Measurements from ENCODE around the gene PGAP6. TPM values are rescaled to one million over a fixed set of nuclear protein-coding genes. Genes with fewer than 3 reads are reported as not detected.

PGAP6 gene
- total and polyA plus RNA-seq, 2 of the 13 experiments (the other 11 are each of a cell fraction or from before 2014, with no cell fraction given), result 52.7 to 136 TPM

DNA sequence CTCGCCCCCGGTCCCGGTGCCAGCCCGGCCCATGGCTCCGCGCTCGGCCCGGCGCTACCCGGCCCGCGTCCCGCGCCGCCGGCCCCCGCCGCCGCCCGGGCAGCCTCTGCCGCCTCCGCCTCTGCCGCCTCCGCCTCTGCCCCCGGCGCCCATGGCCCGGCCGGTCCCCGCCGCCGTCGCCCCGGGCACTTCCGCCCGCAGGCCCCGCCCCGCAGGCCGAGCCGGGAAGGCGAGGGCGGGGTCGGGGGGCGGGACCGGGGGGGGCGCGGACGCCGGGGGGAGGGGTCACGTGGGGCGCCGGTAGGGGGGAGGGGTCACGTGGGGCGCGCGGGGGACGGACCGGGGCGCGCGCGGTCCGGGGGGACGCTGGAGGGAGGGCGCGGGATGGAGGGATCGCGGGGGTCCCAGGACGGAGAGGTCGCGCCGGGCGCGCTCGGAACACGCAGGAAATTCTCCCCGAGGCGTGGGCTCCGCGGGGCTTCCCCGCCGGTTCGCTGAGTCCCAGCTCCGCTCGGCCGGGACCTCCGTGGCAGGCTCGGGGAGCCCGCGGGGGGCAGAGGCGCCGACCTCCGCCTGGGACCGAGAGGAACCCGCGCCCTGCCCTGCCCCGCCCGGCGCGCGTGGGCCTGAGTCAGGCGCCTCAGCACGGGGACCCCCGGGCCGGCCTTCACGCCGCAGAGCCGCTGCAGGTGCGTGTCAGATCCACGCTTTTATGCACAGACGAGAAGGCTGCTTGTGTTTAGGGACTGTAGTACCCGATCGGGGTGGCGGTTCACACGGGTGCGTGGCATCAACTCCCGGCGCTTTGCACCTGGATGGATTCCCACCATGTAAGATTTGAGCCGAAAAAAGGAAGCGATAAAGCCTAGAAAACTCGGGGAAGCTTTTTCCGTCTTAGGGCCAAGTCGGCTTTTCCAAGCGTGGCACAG lies at the start of gene PGAP6 (continued):
- TF ChIP-seq, protein P1, sequence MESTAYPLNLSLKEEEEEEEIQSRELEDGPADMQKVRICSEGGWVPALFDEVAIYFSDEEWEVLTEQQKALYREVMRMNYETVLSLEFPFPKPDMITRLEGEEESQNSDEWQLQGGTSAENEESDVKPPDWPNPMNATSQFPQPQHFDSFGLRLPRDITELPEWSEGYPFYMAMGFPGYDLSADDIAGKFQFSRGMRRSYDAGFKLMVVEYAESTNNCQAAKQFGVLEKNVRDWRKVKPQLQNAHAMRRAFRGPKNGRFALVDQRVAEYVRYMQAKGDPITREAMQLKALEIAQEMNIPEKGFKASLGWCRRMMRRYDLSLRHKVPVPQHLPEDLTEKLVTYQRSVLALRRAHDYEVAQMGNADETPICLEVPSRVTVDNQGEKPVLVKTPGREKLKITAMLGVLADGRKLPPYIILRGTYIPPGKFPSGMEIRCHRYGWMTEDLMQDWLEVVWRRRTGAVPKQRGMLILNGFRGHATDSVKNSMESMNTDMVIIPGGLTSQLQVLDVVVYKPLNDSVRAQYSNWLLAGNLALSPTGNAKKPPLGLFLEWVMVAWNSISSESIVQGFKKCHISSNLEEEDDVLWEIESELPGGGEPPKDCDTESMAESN (CRISPR knock-in tag; conservative IDR thresholded peaks at IDR 0.05), result no peak
- TF ChIP-seq ZNF891 (CRISPR knock-in tag; IDR thresholded peaks at IDR 0.05), result peak; percentile 35; the same call in 1 of the 2 replicates

DNA sequence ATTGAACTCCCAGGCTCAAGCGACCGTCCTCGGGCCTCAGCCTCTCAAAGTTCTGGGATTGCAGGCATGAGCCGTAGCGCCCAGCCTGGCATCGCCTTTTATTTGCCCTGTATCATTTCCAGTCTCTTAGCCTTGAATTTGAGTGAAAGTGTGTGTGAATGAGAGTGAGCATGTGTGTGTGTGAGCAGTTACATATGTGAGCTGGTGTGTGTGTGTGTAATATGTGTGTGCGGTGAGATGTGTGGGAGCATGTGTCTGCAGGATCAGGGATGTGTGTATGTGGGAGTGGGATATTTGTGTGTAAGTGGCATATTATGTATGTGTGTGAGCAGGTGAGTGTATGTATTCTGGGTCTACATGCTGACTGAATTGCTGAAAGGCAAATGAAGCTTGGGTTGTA lies 49.1 kb upstream of the PGAP6 start:
- TF ChIP-seq, protein P2, sequence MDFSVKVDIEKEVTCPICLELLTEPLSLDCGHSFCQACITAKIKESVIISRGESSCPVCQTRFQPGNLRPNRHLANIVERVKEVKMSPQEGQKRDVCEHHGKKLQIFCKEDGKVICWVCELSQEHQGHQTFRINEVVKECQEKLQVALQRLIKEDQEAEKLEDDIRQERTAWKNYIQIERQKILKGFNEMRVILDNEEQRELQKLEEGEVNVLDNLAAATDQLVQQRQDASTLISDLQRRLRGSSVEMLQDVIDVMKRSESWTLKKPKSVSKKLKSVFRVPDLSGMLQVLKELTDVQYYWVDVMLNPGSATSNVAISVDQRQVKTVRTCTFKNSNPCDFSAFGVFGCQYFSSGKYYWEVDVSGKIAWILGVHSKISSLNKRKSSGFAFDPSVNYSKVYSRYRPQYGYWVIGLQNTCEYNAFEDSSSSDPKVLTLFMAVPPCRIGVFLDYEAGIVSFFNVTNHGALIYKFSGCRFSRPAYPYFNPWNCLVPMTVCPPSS (IDR thresholded peaks at IDR 0.05), result no peak
- TF ChIP-seq ZMAT3 (CRISPR knock-in tag; conservative IDR thresholded peaks at IDR 0.05) (no peak), ZNF768 (CRISPR knock-in tag; IDR thresholded peaks at IDR 0.05) (no peak)
- H3K4me1 ChIP-seq (ENCODE audit: insufficient read depth, low read length), result peaks cover 43% of the 10 kb centered on the region
- no peak for FAIRE-seq
- no peak overlapping the region for H3K4me3 ChIP-seq (replicated peaks in 1 of 3; ENCODE audit: insufficient read depth in 1 of 3, low read depth in 2 of 3, low read length in 3 of 3)
- no peak overlapping the region for H3K4me2 ChIP-seq (ENCODE audit: low read depth, low read length)
- no peak for DNase-seq (ENCODE audit: low spot score)
- H3K79me2 ChIP-seq (ENCODE audit: insufficient read depth, low read length), result peaks cover 52% of the 10 kb centered on the region
- POLR2A ChIA-PET, result no interaction called here
- no peak overlapping the region for H3K27ac ChIP-seq (ENCODE audit: extremely low read length, insufficient read depth, low read length)
- no peak for ATAC-seq
- in situ Hi-C loops (cut with HindIII; ENCODE audit: extremely low pct_ligation_motif_present, low pct_unique_long_range_greater_than_20kb) (no loop called here), intact Hi-C loops (cut with micrococcal nuclease; ENCODE audit: unreplicated experiment) (no loop called here)
- no peaks in the 10 kb centered on the region; a peak in 1 of 5 replicates for H3K27me3 ChIP-seq (ENCODE audit: control insufficient read depth in 1 of 2, insufficient read depth in 2 of 2, low read length in 2 of 2)
- H4K20me1 ChIP-seq (ENCODE audit: insufficient read depth, low read length), result peaks cover 16% of the 10 kb centered on the region
- CTCF ChIA-PET (ENCODE audit: low intra/inter-chr PET ratio, low total read pairs), result no interaction called here
- WGBS (ENCODE audit: low lambda C conversion rate), result 97% methylated on average over 7 of the region's 7 CpGs
- no TSS peak for BruUV-seq (replicated peaks)
- H3K9ac ChIP-seq (ENCODE audit: insufficient read depth, low read depth, low read length), result no peak overlapping the region
- H3K9me3 ChIP-seq (ENCODE audit: low read length), result no peaks in the 10 kb centered on the region
- peaks cover 0 to 4% of the 10 kb centered on the region in 2 experiments; a peak in 1 of 5 replicates for H3K36me3 ChIP-seq (replicated peaks in 1 of 2; ENCODE audit: control insufficient read depth in 1 of 2, insufficient read depth in 2 of 2, low read length in 2 of 2)
- H2AFZ ChIP-seq (ENCODE audit: low read length), result no peak overlapping the region
